HL-60 (cell line): Measurements from ENCODE around the gene ANKRD6.

Experiments
- DNase-seq, 2 experiments: peaks; one replicate each; pipeline ENCODE4 v3.0.0-alpha.2; 2010 to 2020; ENCODE audit warnings: low read depth in 1 of 2, low spot score in 1 of 2
- H3K27ac ChIP-seq: fragments of 250-450 bp; sonication (Bioruptor Pico); replicated peaks from 2 replicates; pipeline ENCODE4 v1.5.1; 2020; ENCODE audit warnings: mild to moderate bottlenecking, moderate library complexity
- H3K27me3 ChIP-seq: fragments of 250-450 bp; sonication (Bioruptor Pico); 2 replicates; pipeline ENCODE4 v1.5.1; 2021; ENCODE audit warnings: mild to moderate bottlenecking, moderate library complexity; ENCODE audit not compliant: insufficient read depth, poor library complexity, severe bottlenecking
- H3K4me3 ChIP-seq: replicated peaks from 2 replicates; pipeline ENCODE4 v1.5.1; 2011; ENCODE audit warnings: mild to moderate bottlenecking, control low read depth, low read length; ENCODE audit not compliant: insufficient read depth
- CTCF ChIP-seq: IDR thresholded peaks from one replicate; pipeline ENCODE4 v1.5.1; 2011; ENCODE audit warnings: low read length, control low read depth, inconsistent platforms; ENCODE audit not compliant: insufficient read depth
- GABPA ChIP-seq: IDR thresholded peaks from 2 replicates; pipeline ENCODE4 v1.6.1; 2012; ENCODE audit warnings: low read depth
- POLR2AphosphoS5 ChIP-seq: IDR thresholded peaks from 2 replicates; pipeline ENCODE4 v1.6.1; 2012; ENCODE audit warnings: low read depth
- REST ChIP-seq: IDR thresholded peaks from 2 replicates; pipeline ENCODE4 v1.6.1; 2012; ENCODE audit warnings: low read depth; ENCODE audit not compliant: insufficient replicate concordance
- SPI1 ChIP-seq: IDR thresholded peaks from 2 replicates; pipeline ENCODE4 v1.6.1; 2012; ENCODE audit warnings: low read depth, mild to moderate bottlenecking, borderline replicate concordance

The ANKRD6 gene

GRCh38 chr6:89536231-89536630 is 103.3 kb downstream of the ANKRD6 start:
- H3K4me3 ChIP-seq = no peak overlapping the region
- no peak for DNase-seq
- no peaks in the 10 kb centered on the region for H3K27me3 ChIP-seq
- H3K27ac ChIP-seq = no peak overlapping the region
- TF ChIP-seq CTCF (no peak), POLR2AphosphoS5 (no peak), GABPA (no peak), REST (no peak), SPI1 (no peak)

DNA sequence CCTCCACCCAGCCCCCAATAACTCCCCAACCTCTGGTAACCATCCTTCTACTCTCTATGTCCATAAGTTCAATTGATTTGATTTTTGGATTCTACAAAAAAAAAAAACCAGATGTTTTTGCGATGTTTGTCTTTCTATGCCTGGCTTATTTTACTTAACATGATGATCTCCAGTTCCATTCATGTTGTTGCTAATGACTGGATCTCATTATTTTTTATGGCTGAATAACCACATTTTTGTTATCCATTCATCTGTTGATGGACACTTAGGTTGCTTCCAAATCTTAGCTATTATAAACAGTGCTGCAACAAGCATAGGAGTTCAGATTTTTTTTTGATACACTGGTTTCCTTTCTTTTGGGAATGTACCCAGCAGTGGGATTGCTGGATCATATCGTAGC is 106.8 kb downstream of the ANKRD6 start:
- no peak overlapping the region for H3K4me3 ChIP-seq
- no peak for DNase-seq
- TF ChIP-seq GABPA = no peak
- TF ChIP-seq CTCF = no peak
- no peak for TF ChIP-seq POLR2AphosphoS5
- TF ChIP-seq SPI1 = no peak
- no peak for TF ChIP-seq REST
- H3K27ac ChIP-seq = no peak overlapping the region
- H3K27me3 ChIP-seq = no peaks in the 10 kb centered on the region

DNA sequence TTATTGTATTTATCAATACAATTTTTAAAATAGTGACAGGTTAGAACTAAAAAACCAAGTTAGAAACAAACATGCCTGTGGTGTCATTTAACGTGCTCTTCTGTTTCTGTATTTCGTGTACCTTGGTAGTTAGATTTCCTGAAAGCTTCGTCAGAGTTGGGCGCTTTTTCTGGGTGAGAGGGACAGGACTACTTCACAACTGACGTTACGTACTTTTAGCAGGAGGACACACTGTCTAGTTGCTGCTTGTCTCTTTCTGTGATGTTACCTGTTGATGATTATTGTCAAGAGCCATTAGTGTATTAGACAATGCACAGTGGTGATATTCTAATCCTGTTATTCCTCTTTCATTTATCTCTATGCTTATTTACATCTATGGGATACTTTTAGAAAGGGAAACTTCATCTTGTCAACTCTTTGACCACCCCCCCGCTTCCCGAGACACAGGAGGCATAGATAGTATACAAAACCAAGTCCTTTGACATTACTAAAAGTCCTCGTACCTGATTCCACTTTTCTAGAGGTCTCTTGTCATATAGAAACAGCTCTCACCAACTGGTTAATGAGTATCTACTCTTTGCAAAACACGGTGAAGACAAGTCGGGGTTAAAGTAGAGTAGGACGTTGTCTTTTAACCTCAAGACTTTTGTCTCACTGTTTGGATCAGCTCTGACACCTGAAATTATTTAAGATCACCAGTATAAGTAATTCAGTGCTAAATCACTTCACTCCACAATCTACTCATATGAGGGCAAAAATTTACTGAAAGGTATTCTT is 109.3 kb downstream of the ANKRD6 start:
- TF ChIP-seq CTCF = no peak
- TF ChIP-seq GABPA = no peak
- no peak for TF ChIP-seq POLR2AphosphoS5
- no peak for TF ChIP-seq REST
- no peak for TF ChIP-seq SPI1
- Histone ChIP-seq H3K27ac (no peak overlapping the region), H3K27me3 (no peaks in the 10 kb centered on the region), H3K4me3 (no peak overlapping the region)
- no peak for DNase-seq
